A673 (cell line): ENCODE measurements around the gene CLN6. TPM values are rescaled to one million over a fixed set of nuclear protein-coding genes. Genes with fewer than 3 reads are reported as not detected.

Experiments
- BruUV-seq: library from RNA; stranded (reverse); fragments of 400-500 nt; replicated peaks from 2 replicates; lab custom pipeline; 2021; lab: Mats Ljungman, UMichigan
- CTCF ChIA-PET: fragments of 300-600 bp; sonication (Branson Sonifier 250); formaldehyde crosslinking; loops from one replicate; lab custom pipeline; 2022; ENCODE audit warnings: antibody characterized with exemption; lab: Charles Lee
- POLR2A ChIA-PET: fragments of 300-600 bp; sonication (Branson Sonifier 250); formaldehyde crosslinking; loops from one replicate; lab custom pipeline; 2022; ENCODE audit warnings: antibody characterized with exemption; ENCODE audit not compliant: low non-redundant PET; lab: Charles Lee
- DNase-seq: peaks from one replicate; pipeline ENCODE4 v3.0.0-alpha.2; 2015; ENCODE audit warnings: low spot score
- H3K27ac ChIP-seq: fragments of 200-600 bp; sonication (generic); 2 replicates; pipeline ENCODE4 v1.5.1; 2016; ENCODE audit warnings: mixed run types, low read depth, mild to moderate bottlenecking, mixed read lengths, antibody characterized with exemption, low read length; ENCODE audit not compliant: poor library complexity, severe bottlenecking
- H3K27me3 ChIP-seq: fragments of 200-600 bp; sonication (generic); replicated peaks from 2 replicates; pipeline ENCODE4 v1.6.1; 2017; ENCODE audit warnings: mixed run types, low read depth, mild to moderate bottlenecking, mixed read lengths, antibody characterized with exemption, low read length; ENCODE audit not compliant: insufficient read depth, poor library complexity
- H3K36me3 ChIP-seq: fragments of 200-600 bp; sonication (generic); 2 replicates; pipeline ENCODE4 v1.6.1; 2016; ENCODE audit warnings: mixed run types, mild to moderate bottlenecking, mixed read lengths, antibody characterized with exemption, low read length; ENCODE audit not compliant: insufficient read depth, poor library complexity, severe bottlenecking
- H3K4me1 ChIP-seq: fragments of 200-600 bp; sonication (generic); 2 replicates; pipeline ENCODE4 v1.6.1; 2017; ENCODE audit warnings: mixed run types, mild to moderate bottlenecking, mixed read lengths, antibody characterized with exemption, low read length; ENCODE audit not compliant: insufficient read depth, poor library complexity, severe bottlenecking
- H3K4me3 ChIP-seq: fragments of 200-600 bp; sonication (generic); 2 replicates; pipeline ENCODE4 v1.5.1; 2016; ENCODE audit warnings: low read depth, mixed run types, mild to moderate bottlenecking, mixed read lengths, low read length; ENCODE audit not compliant: poor library complexity, severe bottlenecking
- H3K9me3 ChIP-seq: fragments of 200-600 bp; sonication (generic); 2 replicates; pipeline ENCODE4 v1.6.1; 2016; ENCODE audit warnings: mixed run types, low read depth, mild to moderate bottlenecking, mixed read lengths, antibody characterized with exemption, low read length; ENCODE audit not compliant: poor library complexity, severe bottlenecking
- CTCF ChIP-seq: fragments of 300-800, 200-600 bp; sonication (generic); conservative IDR thresholded peaks from 2 replicates; pipeline ENCODE4 v1.5.1; 2017; ENCODE audit warnings: low read depth, mild to moderate bottlenecking, antibody characterized with exemption, low read length, moderate library complexity, mixed read lengths
- EZH2 ChIP-seq: fragments of 200-600 bp; sonication (generic); IDR thresholded peaks from 2 replicates; pipeline ENCODE4 v1.6.1; 2017; ENCODE audit warnings: borderline replicate concordance, low read depth, mild to moderate bottlenecking, mixed read lengths, antibody characterized with exemption, low read length; ENCODE audit not compliant: poor library complexity, severe bottlenecking
- intact Hi-C: fragments of 100-400 bp; cut with micrococcal nuclease; formaldehyde crosslinking; loops from one replicate; pipeline ENCODE4 v1.10.0; 2022; ENCODE audit not compliant: unreplicated experiment
- total RNA-seq: library from RNA; stranded (reverse); gene quantifications from 2 replicates; pipeline ENCODE4 v1.2.3, GENCODE V29; 2021

Gene CLN6
- total RNA-seq, 1 experiment from 2014 or later = 84.7 TPM

- Histone ChIP-seq H3K9me3 (no peaks in the 10 kb centered on the region), H3K27me3 (no peaks in the 10 kb centered on the region), H3K4me3 (no peak overlapping the region), H3K4me1 (peaks cover 14% of the 10 kb centered on the region), H3K36me3 (no peaks in the 10 kb centered on the region), H3K27ac (no peak overlapping the region)
- DNase-seq = no peak
- TF ChIP-seq EZH2 = no peak
- no peak for TF ChIP-seq CTCF
- intact Hi-C loops = no loop called here
- POLR2A ChIA-PET = no interaction called here
- CTCF ChIA-PET = no interaction called here
- BruUV-seq = no TSS peak
Measured at GRCh38 chr15:68232937-68233336, 3.4 kb upstream of the CLN6 start.

- no peak for TF ChIP-seq CTCF
- TF ChIP-seq EZH2 = no peak
- POLR2A ChIA-PET = no interaction called here
- Histone ChIP-seq H3K27ac (no peak overlapping the region), H3K9me3 (no peaks in the 10 kb centered on the region), H3K36me3 (no peaks in the 10 kb centered on the region), H3K4me3 (no peak overlapping the region), H3K4me1 (peaks cover 14% of the 10 kb centered on the region), H3K27me3 (no peaks in the 10 kb centered on the region)
- DNase-seq = no peak
- no TSS peak for BruUV-seq
- intact Hi-C loops = no loop called here
- CTCF ChIA-PET = no interaction called here
Measured at GRCh38 chr15:68232449-68232848, 2.9 kb upstream of the CLN6 start.

- intact Hi-C loops = no loop called here
- no peak overlapping the region for H3K4me3 ChIP-seq
- no peak overlapping the region for H3K27ac ChIP-seq
- peaks cover 14% of the 10 kb centered on the region for H3K4me1 ChIP-seq
- ChIA-PET CTCF (interaction anchor here (1.4 kb wide), 1 partner anchor 22 kb away, joined by 7 read pairs; no protein-coding TSS in a partner anchor), POLR2A (no interaction called here)
- no peaks in the 10 kb centered on the region for H3K9me3 ChIP-seq
- H3K27me3 ChIP-seq = no peaks in the 10 kb centered on the region
- BruUV-seq = no TSS peak
- no peaks in the 10 kb centered on the region for H3K36me3 ChIP-seq
- TF ChIP-seq CTCF (no peak), EZH2 (no peak)
- DNase-seq = no peak
Measured at GRCh38 chr15:68231102-68231818, 1.7 kb upstream of the CLN6 start.
